ENCODE measurements around the gene GPC1. TPM values are rescaled to one million over a fixed set of nuclear protein-coding genes. Genes with fewer than 3 reads are reported as not detected.

The GPC1 gene
- total RNA-seq, 1 donor from 2014 or later: 14.2 TPM

- peaks cover 69% of the 10 kb centered on the region for H3K4me1 ChIP-seq
- H3K36me3 ChIP-seq: no peaks in the 10 kb centered on the region
These were observed 19.8 kb downstream of the GPC1 start for GRCh38 chr2:240455272-240455646.

GRCh38 chr2:240455647-240456446, 20.4 kb downstream of the GPC1 start:
- no peak overlapping the region for H3K4me3 Mint-ChIP-seq
- H3K4me2 ChIP-seq: peak overlapping the region; percentile 95
- H3K4me1 Mint-ChIP-seq: peaks cover 31% of the 10 kb centered on the region
- peaks cover 63% of the 10 kb centered on the region for H3K4me1 ChIP-seq
- H3F3A ChIP-seq (ENCODE audit: low read depth): peaks cover 22% of the 10 kb centered on the region
- peaks cover 89% of the 10 kb centered on the region for H4K20me1 ChIP-seq (ENCODE audit: low read depth)
- no peaks in the 10 kb centered on the region for H3K9me3 Mint-ChIP-seq
- peak overlapping the region; percentile 35 for H3K4me3 ChIP-seq
- H3K36me3 Mint-ChIP-seq: no peaks in the 10 kb centered on the region
- peaks cover 10% of the 10 kb centered on the region for H3K79me2 ChIP-seq (ENCODE audit: low read depth)
- no peak overlapping the region for H3K27ac Mint-ChIP-seq
- H3K9ac ChIP-seq: no peak overlapping the region
- no peak overlapping the region for H3K27ac ChIP-seq
- peaks cover 7% of the 10 kb centered on the region for H3K27me3 Mint-ChIP-seq (ENCODE audit: insufficient read depth, low read depth)
- peaks cover 36% of the 10 kb centered on the region for H3K27me3 ChIP-seq
- H3K36me3 ChIP-seq: no peaks in the 10 kb centered on the region
- TF ChIP-seq EZH2 (IDR thresholded peaks at IDR 0.05) (no peak), EZH2phosphoT487 (IDR thresholded peaks at IDR 0.05) (no peak)
- TF ChIP-seq, protein P1, sequence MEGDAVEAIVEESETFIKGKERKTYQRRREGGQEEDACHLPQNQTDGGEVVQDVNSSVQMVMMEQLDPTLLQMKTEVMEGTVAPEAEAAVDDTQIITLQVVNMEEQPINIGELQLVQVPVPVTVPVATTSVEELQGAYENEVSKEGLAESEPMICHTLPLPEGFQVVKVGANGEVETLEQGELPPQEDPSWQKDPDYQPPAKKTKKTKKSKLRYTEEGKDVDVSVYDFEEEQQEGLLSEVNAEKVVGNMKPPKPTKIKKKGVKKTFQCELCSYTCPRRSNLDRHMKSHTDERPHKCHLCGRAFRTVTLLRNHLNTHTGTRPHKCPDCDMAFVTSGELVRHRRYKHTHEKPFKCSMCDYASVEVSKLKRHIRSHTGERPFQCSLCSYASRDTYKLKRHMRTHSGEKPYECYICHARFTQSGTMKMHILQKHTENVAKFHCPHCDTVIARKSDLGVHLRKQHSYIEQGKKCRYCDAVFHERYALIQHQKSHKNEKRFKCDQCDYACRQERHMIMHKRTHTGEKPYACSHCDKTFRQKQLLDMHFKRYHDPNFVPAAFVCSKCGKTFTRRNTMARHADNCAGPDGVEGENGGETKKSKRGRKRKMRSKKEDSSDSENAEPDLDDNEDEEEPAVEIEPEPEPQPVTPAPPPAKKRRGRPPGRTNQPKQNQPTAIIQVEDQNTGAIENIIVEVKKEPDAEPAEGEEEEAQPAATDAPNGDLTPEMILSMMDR (IDR thresholded peaks at IDR 0.05): no peak
- no peak overlapping the region for H2AFZ ChIP-seq (replicated peaks)
- H3K9me3 ChIP-seq (ENCODE audit: low read depth): no peaks in the 10 kb centered on the region
- peak; percentile 68 for DNase-seq (ENCODE audit: low spot score)

More at GRCh38 chr2:240455272-240455646, 19.8 kb downstream of the GPC1 start:
- Histone ChIP-seq H3K4me2 (peak overlapping the region; percentile 95), H3F3A (ENCODE audit: low read depth) (peaks cover 22% of the 10 kb centered on the region), H3K9ac (no peak overlapping the region), H3K27ac (no peak overlapping the region), H3K9me3 (ENCODE audit: low read depth) (no peaks in the 10 kb centered on the region), H4K20me1 (ENCODE audit: low read depth) (peaks cover 89% of the 10 kb centered on the region), H3K4me3 (peak overlapping the region; percentile 35), H2AFZ (replicated peaks) (no peak overlapping the region), H3K79me2 (ENCODE audit: low read depth) (peaks cover 15% of the 10 kb centered on the region), H3K27me3 (peaks cover 36% of the 10 kb centered on the region)
- H3K9me3 Mint-ChIP-seq: no peaks in the 10 kb centered on the region
- TF ChIP-seq EZH2phosphoT487 (IDR thresholded peaks at IDR 0.05) (no peak), EZH2 (IDR thresholded peaks at IDR 0.05) (no peak)
- TF ChIP-seq, protein P1 (IDR thresholded peaks at IDR 0.05): no peak
- no peaks in the 10 kb centered on the region for H3K36me3 Mint-ChIP-seq
- DNase-seq (ENCODE audit: low spot score): no peak
- peak overlapping the region; percentile 93 for H3K4me3 Mint-ChIP-seq
- peaks cover 5% of the 10 kb centered on the region for H3K27me3 Mint-ChIP-seq (ENCODE audit: insufficient read depth, low read depth)
- no peak overlapping the region for H3K27ac Mint-ChIP-seq
- H3K4me1 Mint-ChIP-seq: peaks cover 37% of the 10 kb centered on the region

DNA sequence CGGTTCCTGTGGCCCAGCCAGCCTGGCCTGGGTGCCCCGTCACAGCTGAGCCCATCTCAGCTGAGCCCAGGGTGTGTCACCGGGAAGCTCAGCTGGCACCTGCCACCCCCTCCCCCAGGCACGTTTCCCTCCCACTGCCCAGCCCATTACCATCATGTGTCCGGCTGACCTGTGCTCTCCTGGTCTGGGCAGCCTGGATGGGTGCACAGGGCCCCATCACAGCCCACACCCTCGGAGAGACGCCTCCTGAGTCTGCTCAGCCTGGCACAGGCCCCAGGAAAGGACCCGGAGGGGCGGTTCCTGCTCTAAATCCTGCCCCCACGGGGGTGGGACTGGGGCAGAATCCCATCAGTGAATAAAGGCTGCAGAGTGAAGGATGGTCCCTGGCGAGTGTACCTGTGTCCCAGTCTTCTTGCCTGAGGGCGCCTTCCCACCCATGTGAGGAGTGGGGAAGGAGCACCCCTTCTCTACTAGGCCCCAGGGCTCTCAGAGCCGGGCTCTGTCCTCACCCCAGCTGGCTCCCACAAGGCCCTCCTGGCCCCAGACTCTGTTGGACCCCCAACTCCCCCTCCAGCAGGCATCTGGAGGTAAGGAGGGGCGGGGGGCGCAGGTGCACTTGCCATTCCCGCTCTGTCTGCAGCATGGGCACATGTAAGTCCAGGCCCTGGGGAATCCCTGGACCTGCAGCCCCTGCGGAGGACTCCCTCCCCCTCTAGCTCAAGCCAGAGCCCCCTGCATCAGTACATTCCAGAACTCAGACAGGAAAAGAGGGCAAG, 21.2 kb downstream of the GPC1 start:
- no peak overlapping the region for H3K9ac ChIP-seq
- H3K36me3 ChIP-seq: no peaks in the 10 kb centered on the region
- H2AFZ ChIP-seq (replicated peaks): no peak overlapping the region
- H3K4me1 ChIP-seq: peaks cover 56% of the 10 kb centered on the region
- H3K9me3 ChIP-seq (ENCODE audit: low read depth): no peaks in the 10 kb centered on the region
- no peak for DNase-seq (ENCODE audit: low spot score)
- no peak overlapping the region for H3K27ac ChIP-seq
- H3K79me2 ChIP-seq (ENCODE audit: low read depth): peaks cover 7% of the 10 kb centered on the region
- Mint-ChIP-seq H3K9me3 (no peaks in the 10 kb centered on the region), H3K27me3 (ENCODE audit: insufficient read depth, low read depth) (peaks cover 7% of the 10 kb centered on the region), H3K4me1 (peaks cover 27% of the 10 kb centered on the region), H3K4me3 (peak overlapping the region; percentile 58), H3K36me3 (no peaks in the 10 kb centered on the region), H3K27ac (no peak overlapping the region)
- H3K27me3 ChIP-seq: peaks cover 36% of the 10 kb centered on the region
- H3K4me3 ChIP-seq: no peak overlapping the region
- TF ChIP-seq, protein P1 (IDR thresholded peaks at IDR 0.05): no peak
- no peak for TF ChIP-seq EZH2phosphoT487 (IDR thresholded peaks at IDR 0.05)
- TF ChIP-seq EZH2 (IDR thresholded peaks at IDR 0.05): no peak
- peak overlapping the region; percentile 95 for H3K4me2 ChIP-seq
- H4K20me1 ChIP-seq (ENCODE audit: low read depth): peaks cover 82% of the 10 kb centered on the region
- H3F3A ChIP-seq (ENCODE audit: low read depth): peaks cover 22% of the 10 kb centered on the region

Measured in neural progenitor cell (in vitro differentiated cells).